Heart left ventricle (tissue), 16 donors: ENCODE results near the gene ITIH2. TPM values are rescaled to one million over a fixed set of nuclear protein-coding genes. Genes with fewer than 3 reads are reported as not detected.
"Not testable (repeated sequence)": the region's sequence is repeated elsewhere in the genome, so short reads cannot be mapped to it uniquely, and the experiment has no call there.

Source experiments
- ATAC-seq, 4 donors: fragments of 200-7000 bp; cut with Tn5 transposase; one replicate each; pipeline ENCODE4 v1.9.1; 2020 to 2022; ENCODE audit warnings: moderate library complexity in 4 of 4, mild to moderate bottlenecking in 3 of 4, moderate number of reproducible peaks in 1 of 4
- DNase-seq, 5 donors: peaks; one replicate each; pipeline ENCODE4 v3.0.0-alpha.2; 2020
- H3K27ac ChIP-seq, 12 donors: fragments of 200-600 bp; sonication (generic) in 4 of 12; one replicate each; pipeline versions ENCODE4 v1.5.0 to v1.8.0; 2016 to 2022; ENCODE audit warnings: mild to moderate bottlenecking in 2 of 12
- H3K27me3 ChIP-seq, 9 donors: fragments of 200-600 bp; sonication (generic) in 2 of 9; one replicate each; pipeline versions ENCODE4 v1.5.1 to v1.8.0; 2016 to 2022; ENCODE audit warnings: mild to moderate bottlenecking in 3 of 9
- H3K36me3 ChIP-seq, 9 donors: fragments of 200-600 bp; sonication (generic) in 2 of 9; one replicate each; pipeline versions ENCODE4 v1.5.0 to v1.8.0; 2018 to 2022; ENCODE audit warnings: mild to moderate bottlenecking in 2 of 9
- H3K4me1 ChIP-seq, 12 donors: fragments of 200-600 bp; sonication (generic) in 4 of 12; one replicate each; pipeline versions ENCODE4 v1.5.0 to v1.8.0; 2016 to 2022; ENCODE audit warnings: mild to moderate bottlenecking in 3 of 12
- H3K4me3 ChIP-seq, 12 donors: fragments of 200-600 bp; sonication (generic) in 4 of 12; one replicate each; pipeline versions ENCODE4 v1.5.0 to v1.8.0; 2017 to 2022; ENCODE audit warnings: mild to moderate bottlenecking in 9 of 12, moderate library complexity in 4 of 12
- H3K9me3 ChIP-seq, 12 donors: fragments of 200-600 bp; sonication (generic) in 4 of 12; one replicate each; pipeline versions ENCODE4 v1.5.0 to v1.8.0; 2016 to 2022; ENCODE audit warnings: mild to moderate bottlenecking in 1 of 12
- POLR2A ChIP-seq, 2 donors: fragments of 450-650 bp; IDR thresholded peaks; one replicate each; pipeline ENCODE4 v1.6.1; 2017; ENCODE audit warnings: antibody characterized with exemption in 2 of 2, mild to moderate bottlenecking in 2 of 2, moderate library complexity in 2 of 2
- WGBS, 4 donors: extraction: QIAGEN DNeasy Blood & Tissue Kit in 2 of 4; methylation state at CpG; one replicate each; pipeline versions ENCODE4 v1.1.5 to v1.1.7; 2013 to 2018; 5-methylcytosine and 5-hydroxymethylcytosine counted together
- intact Hi-C, 10 donors: fragments of 100-400 bp; cut with DNase I; formaldehyde crosslinking; loops; one replicate each; pipeline versions ENCODE4 v1.11.1 to v1.14.2; 2022
- long read RNA-seq, 3 donors: library from polyadenylated mRNA; unstranded; transcript quantifications; one replicate each; pipeline ENCODE4 v2.0.0, GENCODE V29; 2020 to 2021
- polyA plus RNA-seq, 2 donors: library from polyadenylated mRNA; stranded (reverse); fragments of 200-250 nt; gene quantifications; one replicate each; pipeline ENCODE4 v1.2.3, GENCODE V29; 2013
- total RNA-seq, 9 donors: library from RNA; depleted of rRNA in 2 of 9; stranded (reverse); fragments of >200 nt in 2 of 9; fragmentation: NEBNext Ultra II Directional in 3 of 9; extraction: Animal tissue kit (Norgen Biotek cat#: 25700) in 3 of 9; gene quantifications; one replicate each; pipeline versions ENCODE4 v1.1.0 to v1.2.4, GENCODE V29; 2016 to 2023
- TF ChIP-seq, protein P1 (sequence below), 12 donors: fragments of 200-600 bp; sonication (generic) in 4 of 12; IDR thresholded peaks; one replicate each; pipeline versions ENCODE4 v1.5.0 to v1.8.0; 2018 to 2022; ENCODE audit warnings: antibody characterized with exemption in 12 of 12, mild to moderate bottlenecking in 5 of 12
- donor health status: ischemic (EF 13 %, LVEDD 7.1; RV severe dilation, severe dysfunction).
- donor health status: healthy with polysubstance abuse.
- donor health status: DM: no; HTN: yes; CAD: no.
- donor health status: DM: no; HTN: no; CAD: no.
- donor health status: ischemic (EF 25% LVEDD 6.9; RV normal size, moderate dysfunction).
- donor health status: ischemic (EF 25% LVEDD 5.7; RV mildly dilated, moderate dysfunction).
- donor health status: healthy.
- donor health status: DM: yes; HTN: yes; CAD: no.
- donor health status: ischemic (EF 35%, LVEDD 5.7; RV mildly dilated, moderate dysfunction).
- donor health status: nonischemic (EF 11% LVEDD 7.7; RV severe dilation, severe dysfunction).
- donor health status: DM: yes; HTN: yes; CAD: no.
- donor health status: PGD.
- donor health status: ischemic (EF 29% LVEDD 5.4; RV normal size, mild dysfunction).
- donor health status: nonischemic (EF 23%, LVEDD 6.1; RV moderate dilation, normal function).

Gene ITIH2, protein sequence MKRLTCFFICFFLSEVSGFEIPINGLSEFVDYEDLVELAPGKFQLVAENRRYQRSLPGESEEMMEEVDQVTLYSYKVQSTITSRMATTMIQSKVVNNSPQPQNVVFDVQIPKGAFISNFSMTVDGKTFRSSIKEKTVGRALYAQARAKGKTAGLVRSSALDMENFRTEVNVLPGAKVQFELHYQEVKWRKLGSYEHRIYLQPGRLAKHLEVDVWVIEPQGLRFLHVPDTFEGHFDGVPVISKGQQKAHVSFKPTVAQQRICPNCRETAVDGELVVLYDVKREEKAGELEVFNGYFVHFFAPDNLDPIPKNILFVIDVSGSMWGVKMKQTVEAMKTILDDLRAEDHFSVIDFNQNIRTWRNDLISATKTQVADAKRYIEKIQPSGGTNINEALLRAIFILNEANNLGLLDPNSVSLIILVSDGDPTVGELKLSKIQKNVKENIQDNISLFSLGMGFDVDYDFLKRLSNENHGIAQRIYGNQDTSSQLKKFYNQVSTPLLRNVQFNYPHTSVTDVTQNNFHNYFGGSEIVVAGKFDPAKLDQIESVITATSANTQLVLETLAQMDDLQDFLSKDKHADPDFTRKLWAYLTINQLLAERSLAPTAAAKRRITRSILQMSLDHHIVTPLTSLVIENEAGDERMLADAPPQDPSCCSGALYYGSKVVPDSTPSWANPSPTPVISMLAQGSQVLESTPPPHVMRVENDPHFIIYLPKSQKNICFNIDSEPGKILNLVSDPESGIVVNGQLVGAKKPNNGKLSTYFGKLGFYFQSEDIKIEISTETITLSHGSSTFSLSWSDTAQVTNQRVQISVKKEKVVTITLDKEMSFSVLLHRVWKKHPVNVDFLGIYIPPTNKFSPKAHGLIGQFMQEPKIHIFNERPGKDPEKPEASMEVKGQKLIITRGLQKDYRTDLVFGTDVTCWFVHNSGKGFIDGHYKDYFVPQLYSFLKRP
- total RNA-seq, result not detected
- not detected for polyA plus RNA-seq
- long read RNA-seq, donor 1, result 0 reads
- long read RNA-seq, donor 2, result 0 reads
- long read RNA-seq, donor 3, result 0 reads

DNA sequence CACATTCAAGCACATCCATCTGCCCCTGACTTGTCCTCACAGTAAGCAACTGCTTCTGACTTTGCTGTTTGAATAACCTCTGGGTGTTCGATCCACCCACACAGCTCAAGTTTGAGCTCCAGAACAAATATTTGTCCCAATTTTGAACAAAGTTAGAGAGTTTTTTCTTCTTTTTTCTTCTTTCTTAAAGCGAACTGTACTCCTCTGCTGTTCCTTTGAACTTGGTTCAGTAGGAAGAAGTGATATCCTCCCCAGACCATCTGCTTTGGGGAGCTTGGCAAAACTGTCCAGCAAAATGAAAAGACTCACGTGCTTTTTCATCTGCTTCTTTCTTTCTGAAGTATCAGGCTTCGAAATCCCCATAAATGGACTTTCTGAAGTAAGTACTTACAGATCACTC, at the start of gene ITIH2:
Gene ITIH2, plus strand, starts transcription at position 177 of the 400 bp plus-strand sequence. Its CDS starts 119 bp downstream, at position 296.
- intact Hi-C loops, result no loop called here
- H3K9me3 ChIP-seq, result no peaks in the 10 kb centered on the region
- H3K36me3 ChIP-seq, result no peaks in the 10 kb centered on the region
- no peaks in the 10 kb centered on the region for H3K4me1 ChIP-seq
- no peak for TF ChIP-seq POLR2A (IDR thresholded peaks at IDR 0.05)
- no peak for ATAC-seq
- no peak for DNase-seq
- no peak within 1 kb of the TSS for H3K4me3 ChIP-seq
- 61 to 66% (median 64%) methylated on average over 4 of the region's 4 CpGs for WGBS, 4 donors
- H3K27me3 ChIP-seq, result peaks cover 0 to 13% (median 0%) of the 10 kb centered on the region in 9 donors
- H3K27ac ChIP-seq, result no peak within 1 kb of the TSS

DNA sequence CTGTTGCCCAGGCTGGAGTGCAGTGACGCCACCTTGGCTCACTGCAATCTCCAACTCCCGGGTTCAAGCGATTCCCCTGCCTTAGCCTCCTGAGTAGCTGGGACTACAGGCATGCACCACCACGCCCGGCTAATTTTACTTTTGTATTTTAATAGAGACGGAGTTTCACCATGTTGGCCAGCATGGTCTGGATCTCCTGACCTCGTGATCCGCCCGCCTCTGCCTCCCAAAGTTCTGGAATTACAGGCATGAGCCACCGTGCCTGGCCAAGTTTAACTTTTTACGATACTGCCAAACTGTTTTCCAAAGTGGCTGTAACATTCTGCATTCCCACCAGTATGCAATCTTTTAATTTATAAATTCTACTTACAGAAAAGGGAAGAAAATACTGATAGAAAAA, 46.0 kb upstream of the ITIH2 start:
- ATAC-seq, DNase-seq, H3K27me3 ChIP-seq, intact Hi-C loops, H3K4me3 ChIP-seq, H3K9me3 ChIP-seq: not testable (repeated sequence)
- peaks cover 0 to 14% (median 0%) of the 10 kb centered on the region in 9 donors for H3K36me3 ChIP-seq
- WGBS, 4 donors, result 90 to 93% (median 93%) methylated on average over 11 of the region's 11 CpGs
- peaks cover 0 to 20% (median 0%) of the 10 kb centered on the region in 12 donors for H3K4me1 ChIP-seq
- H3K27ac ChIP-seq, result peak overlapping the region in 1 of 12 donors; percentile 66

DNA sequence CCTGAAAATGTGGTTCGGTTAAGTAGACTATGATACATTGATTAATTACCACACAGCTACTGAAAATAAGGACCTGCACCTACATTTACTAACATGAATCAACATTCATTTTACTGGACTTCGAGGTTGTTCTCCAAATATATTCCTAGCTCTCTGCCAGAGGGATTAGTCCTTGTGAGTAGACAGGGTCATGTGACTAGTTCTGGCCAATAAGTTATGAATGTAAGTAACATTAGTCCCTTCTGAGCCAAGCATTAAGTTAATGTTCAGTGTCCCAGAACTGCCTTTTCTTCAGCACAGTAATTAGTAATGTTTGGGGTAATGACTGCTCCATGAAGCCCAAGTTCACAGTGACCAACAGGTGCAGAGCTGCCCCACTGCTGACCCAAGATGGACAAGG, 45.6 kb upstream of the ITIH2 start:
- no peak overlapping the region for H3K4me3 ChIP-seq
- TF ChIP-seq, protein P1, sequence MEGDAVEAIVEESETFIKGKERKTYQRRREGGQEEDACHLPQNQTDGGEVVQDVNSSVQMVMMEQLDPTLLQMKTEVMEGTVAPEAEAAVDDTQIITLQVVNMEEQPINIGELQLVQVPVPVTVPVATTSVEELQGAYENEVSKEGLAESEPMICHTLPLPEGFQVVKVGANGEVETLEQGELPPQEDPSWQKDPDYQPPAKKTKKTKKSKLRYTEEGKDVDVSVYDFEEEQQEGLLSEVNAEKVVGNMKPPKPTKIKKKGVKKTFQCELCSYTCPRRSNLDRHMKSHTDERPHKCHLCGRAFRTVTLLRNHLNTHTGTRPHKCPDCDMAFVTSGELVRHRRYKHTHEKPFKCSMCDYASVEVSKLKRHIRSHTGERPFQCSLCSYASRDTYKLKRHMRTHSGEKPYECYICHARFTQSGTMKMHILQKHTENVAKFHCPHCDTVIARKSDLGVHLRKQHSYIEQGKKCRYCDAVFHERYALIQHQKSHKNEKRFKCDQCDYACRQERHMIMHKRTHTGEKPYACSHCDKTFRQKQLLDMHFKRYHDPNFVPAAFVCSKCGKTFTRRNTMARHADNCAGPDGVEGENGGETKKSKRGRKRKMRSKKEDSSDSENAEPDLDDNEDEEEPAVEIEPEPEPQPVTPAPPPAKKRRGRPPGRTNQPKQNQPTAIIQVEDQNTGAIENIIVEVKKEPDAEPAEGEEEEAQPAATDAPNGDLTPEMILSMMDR (IDR thresholded peaks at IDR 0.05), result no peak
- TF ChIP-seq POLR2A (IDR thresholded peaks at IDR 0.05), result no peak
- ATAC-seq (no peak), DNase-seq (no peak)
- H3K9me3 ChIP-seq, result no peaks in the 10 kb centered on the region
- peaks cover 0 to 12% (median 0%) of the 10 kb centered on the region in 9 donors for H3K27me3 ChIP-seq
- 66 to 88% (median 82%) methylated on average over 2 of the region's 2 CpGs for WGBS, 4 donors
- H3K27ac ChIP-seq, result peak overlapping the region in 1 of 12 donors; percentile 66
- peaks cover 0 to 20% (median 0%) of the 10 kb centered on the region in 12 donors for H3K4me1 ChIP-seq
- H3K36me3 ChIP-seq, result peaks cover 0 to 14% (median 0%) of the 10 kb centered on the region in 9 donors
- intact Hi-C loops, result no loop called here

DNA sequence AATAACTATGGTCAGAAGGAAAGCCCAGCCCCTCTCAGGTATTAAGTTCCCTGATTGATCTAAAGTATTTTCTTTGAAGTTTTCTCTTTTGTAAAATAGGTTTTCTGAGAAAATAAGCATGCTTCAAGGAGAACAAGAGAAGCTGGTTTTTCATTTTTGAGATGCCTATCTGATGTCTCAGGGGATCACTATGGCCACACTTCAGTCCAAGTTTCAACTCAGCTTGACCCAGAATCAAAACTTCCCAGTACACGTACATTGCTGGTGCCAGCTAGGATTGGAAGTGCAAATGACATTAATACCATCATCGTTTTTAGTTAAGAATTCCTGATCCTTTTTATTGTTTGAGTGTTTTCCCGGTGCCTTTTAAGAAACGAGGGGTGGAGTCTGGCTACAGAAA, 43.6 kb upstream of the ITIH2 start:
- peaks cover 0 to 24% (median 0%) of the 10 kb centered on the region in 12 donors for H3K4me1 ChIP-seq
- no peak for ATAC-seq
- 53 to 67% (median 58%) methylated on average over 4 of the region's 4 CpGs for WGBS, 4 donors

More for the DNA sequence above, 43.6 kb upstream of the ITIH2 start:
- intact Hi-C loops, result no loop called here
- TF ChIP-seq, protein P1 (IDR thresholded peaks at IDR 0.05), result no peak
- TF ChIP-seq POLR2A (IDR thresholded peaks at IDR 0.05), result no peak
- Histone ChIP-seq H3K27me3 (peaks cover 0 to 31% (median 0%) of the 10 kb centered on the region in 9 donors), H3K27ac (peak overlapping the region in 1 of 12 donors; percentile 56), H3K9me3 (no peaks in the 10 kb centered on the region), H3K4me3 (no peak overlapping the region), H3K36me3 (peaks cover 0 to 5% (median 0%) of the 10 kb centered on the region in 9 donors)
- DNase-seq, result no peak
